ENCODE results near the gene EVI5L. TPM values are rescaled to one million over a fixed set of nuclear protein-coding genes. Genes with fewer than 3 reads are reported as not detected.

Gene EVI5L
- total and polyA plus RNA-seq, 2 of the 13 experiments (the other 11 are each of a cell fraction or from before 2014, with no cell fraction given) = 1.7 to 2.4 TPM

DNA sequence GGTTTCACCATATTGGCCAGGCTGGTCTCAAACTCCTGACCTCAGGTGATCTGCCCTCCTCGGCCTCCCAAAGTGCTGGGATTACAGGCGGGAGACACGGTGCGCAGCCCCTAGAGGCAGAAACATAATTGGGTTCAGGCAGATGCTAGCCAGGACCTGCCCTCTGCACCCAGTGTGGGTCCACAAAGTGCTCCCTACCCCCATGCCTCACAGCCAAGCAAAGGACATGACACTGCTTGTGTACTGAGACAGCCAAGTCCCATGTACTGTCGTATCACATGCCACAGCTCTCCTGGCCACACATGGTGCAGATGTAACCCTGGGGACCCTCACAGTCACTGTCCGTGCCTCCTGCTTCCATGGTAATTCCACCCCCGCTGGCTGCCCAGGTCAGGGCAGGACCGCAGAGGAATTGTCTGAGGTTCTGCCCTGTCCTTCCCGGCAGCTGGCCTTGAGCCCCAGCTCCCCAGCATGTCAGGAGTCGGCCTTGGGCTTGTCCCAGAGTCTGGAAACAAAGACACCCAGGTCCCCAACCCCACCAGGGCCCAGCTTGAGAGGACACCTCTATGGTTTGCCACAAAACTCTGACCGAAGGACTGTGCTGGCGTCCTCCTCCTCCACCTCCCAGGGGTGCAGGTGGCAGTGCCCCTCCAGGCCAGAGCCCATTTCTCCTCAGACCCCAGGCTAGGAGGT, 36.5 kb downstream of the EVI5L start (continued):
- TF ChIP-seq FOXP1 (IDR thresholded peaks at IDR 0.05) = no peak
- TF ChIP-seq FOXP1 (CRISPR knock-in tag; IDR thresholded peaks at IDR 0.05) = no peak
- TF ChIP-seq, protein P1, sequence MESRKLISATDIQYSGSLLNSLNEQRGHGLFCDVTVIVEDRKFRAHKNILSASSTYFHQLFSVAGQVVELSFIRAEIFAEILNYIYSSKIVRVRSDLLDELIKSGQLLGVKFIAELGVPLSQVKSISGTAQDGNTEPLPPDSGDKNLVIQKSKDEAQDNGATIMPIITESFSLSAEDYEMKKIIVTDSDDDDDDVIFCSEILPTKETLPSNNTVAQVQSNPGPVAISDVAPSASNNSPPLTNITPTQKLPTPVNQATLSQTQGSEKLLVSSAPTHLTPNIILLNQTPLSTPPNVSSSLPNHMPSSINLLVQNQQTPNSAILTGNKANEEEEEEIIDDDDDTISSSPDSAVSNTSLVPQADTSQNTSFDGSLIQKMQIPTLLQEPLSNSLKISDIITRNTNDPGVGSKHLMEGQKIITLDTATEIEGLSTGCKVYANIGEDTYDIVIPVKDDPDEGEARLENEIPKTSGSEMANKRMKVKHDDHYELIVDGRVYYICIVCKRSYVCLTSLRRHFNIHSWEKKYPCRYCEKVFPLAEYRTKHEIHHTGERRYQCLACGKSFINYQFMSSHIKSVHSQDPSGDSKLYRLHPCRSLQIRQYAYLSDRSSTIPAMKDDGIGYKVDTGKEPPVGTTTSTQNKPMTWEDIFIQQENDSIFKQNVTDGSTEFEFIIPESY (CRISPR knock-in tag; IDR thresholded peaks at IDR 0.05) = 0 out of 2 replicates have a peak, but pooled peaks have one; percentile 14
- TF ChIP-seq ZNF263 (CRISPR knock-in tag; IDR thresholded peaks at IDR 0.05) = peak; percentile 89
- TF ChIP-seq SPEN (CRISPR knock-in tag; IDR thresholded peaks at IDR 0.05; ENCODE audit: low read depth) = 0 out of 2 replicates have a peak, but pooled peaks have one; percentile 17
- TF ChIP-seq RFX5 (IDR thresholded peaks at IDR 0.05; ENCODE audit: low read depth, low read length) = no peak
- 0 out of 2 replicates have a peak, but pooled peaks have one; percentile 17 for TF ChIP-seq PHF8 (CRISPR knock-in tag; IDR thresholded peaks at IDR 0.05)
- TF ChIP-seq, protein P2, sequence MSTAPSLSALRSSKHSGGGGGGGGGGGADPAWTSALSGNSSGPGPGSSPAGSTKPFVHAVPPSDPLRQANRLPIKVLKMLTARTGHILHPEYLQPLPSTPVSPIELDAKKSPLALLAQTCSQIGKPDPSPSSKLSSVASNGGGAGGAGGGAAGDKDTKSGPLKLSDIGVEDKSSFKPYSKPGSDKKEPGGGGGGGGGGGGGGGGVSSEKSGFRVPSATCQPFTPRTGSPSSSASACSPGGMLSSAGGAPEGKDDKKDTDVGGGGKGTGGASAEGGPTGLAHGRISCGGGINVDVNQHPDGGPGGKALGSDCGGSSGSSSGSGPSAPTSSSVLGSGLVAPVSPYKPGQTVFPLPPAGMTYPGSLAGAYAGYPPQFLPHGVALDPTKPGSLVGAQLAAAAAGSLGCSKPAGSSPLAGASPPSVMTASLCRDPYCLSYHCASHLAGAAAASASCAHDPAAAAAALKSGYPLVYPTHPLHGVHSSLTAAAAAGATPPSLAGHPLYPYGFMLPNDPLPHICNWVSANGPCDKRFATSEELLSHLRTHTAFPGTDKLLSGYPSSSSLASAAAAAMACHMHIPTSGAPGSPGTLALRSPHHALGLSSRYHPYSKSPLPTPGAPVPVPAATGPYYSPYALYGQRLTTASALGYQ (CRISPR knock-in tag; IDR thresholded peaks at IDR 0.05) = no peak
- no peak for TF ChIP-seq ZNF550 (CRISPR knock-in tag; IDR thresholded peaks at IDR 0.05; ENCODE audit: borderline replicate concordance)
- TF ChIP-seq, protein P3, sequence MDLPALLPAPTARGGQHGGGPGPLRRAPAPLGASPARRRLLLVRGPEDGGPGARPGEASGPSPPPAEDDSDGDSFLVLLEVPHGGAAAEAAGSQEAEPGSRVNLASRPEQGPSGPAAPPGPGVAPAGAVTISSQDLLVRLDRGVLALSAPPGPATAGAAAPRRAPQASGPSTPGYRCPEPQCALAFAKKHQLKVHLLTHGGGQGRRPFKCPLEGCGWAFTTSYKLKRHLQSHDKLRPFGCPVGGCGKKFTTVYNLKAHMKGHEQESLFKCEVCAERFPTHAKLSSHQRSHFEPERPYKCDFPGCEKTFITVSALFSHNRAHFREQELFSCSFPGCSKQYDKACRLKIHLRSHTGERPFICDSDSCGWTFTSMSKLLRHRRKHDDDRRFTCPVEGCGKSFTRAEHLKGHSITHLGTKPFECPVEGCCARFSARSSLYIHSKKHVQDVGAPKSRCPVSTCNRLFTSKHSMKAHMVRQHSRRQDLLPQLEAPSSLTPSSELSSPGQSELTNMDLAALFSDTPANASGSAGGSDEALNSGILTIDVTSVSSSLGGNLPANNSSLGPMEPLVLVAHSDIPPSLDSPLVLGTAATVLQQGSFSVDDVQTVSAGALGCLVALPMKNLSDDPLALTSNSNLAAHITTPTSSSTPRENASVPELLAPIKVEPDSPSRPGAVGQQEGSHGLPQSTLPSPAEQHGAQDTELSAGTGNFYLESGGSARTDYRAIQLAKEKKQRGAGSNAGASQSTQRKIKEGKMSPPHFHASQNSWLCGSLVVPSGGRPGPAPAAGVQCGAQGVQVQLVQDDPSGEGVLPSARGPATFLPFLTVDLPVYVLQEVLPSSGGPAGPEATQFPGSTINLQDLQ (CRISPR knock-in tag; IDR thresholded peaks at IDR 0.05) = no peak
- TF ChIP-seq, protein P4, sequence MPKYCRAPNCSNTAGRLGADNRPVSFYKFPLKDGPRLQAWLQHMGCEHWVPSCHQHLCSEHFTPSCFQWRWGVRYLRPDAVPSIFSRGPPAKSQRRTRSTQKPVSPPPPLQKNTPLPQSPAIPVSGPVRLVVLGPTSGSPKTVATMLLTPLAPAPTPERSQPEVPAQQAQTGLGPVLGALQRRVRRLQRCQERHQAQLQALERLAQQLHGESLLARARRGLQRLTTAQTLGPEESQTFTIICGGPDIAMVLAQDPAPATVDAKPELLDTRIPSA (CRISPR knock-in tag; IDR thresholded peaks at IDR 0.05; ENCODE audit: borderline replicate concordance) = no peak
- no peak for TF ChIP-seq ATRX (CRISPR knock-in tag; IDR thresholded peaks at IDR 0.05; ENCODE audit: borderline replicate concordance)
- no peak for TF ChIP-seq ZNF451 (CRISPR knock-in tag; IDR thresholded peaks at IDR 0.05)
- TF ChIP-seq ZNF382 (CRISPR knock-in tag; IDR thresholded peaks at IDR 0.05; ENCODE audit: borderline replicate concordance) = no peak
- no peak for TF ChIP-seq TEAD2 (CRISPR knock-in tag; IDR thresholded peaks at IDR 0.05)
- TF ChIP-seq ZNF326 (CRISPR knock-in tag; IDR thresholded peaks at IDR 0.05; ENCODE audit: borderline replicate concordance) = no peak
- no peak for TF ChIP-seq ZNF547 (CRISPR knock-in tag; IDR thresholded peaks at IDR 0.05)
- no peak for TF ChIP-seq ZFAT (CRISPR knock-in tag; conservative IDR thresholded peaks at IDR 0.05)
- TF ChIP-seq, protein P5, sequence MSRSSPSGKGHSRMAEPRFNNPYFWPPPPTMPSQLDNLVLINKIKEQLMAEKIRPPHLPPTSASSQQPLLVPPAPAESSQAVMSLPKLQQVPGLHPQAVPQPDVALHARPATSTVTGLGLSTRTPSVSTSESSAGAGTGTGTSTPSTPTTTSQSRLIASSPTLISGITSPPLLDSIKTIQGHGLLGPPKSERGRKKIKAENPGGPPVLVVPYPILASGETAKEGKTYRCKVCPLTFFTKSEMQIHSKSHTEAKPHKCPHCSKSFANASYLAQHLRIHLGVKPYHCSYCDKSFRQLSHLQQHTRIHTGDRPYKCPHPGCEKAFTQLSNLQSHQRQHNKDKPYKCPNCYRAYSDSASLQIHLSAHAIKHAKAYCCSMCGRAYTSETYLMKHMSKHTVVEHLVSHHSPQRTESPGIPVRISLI (CRISPR knock-in tag; IDR thresholded peaks at IDR 0.05; ENCODE audit: borderline replicate concordance) = no peak
- no peak for TF ChIP-seq NR2F2 (IDR thresholded peaks at IDR 0.05; ENCODE audit: borderline replicate concordance, low read depth)
- no peak for TF ChIP-seq KMT2A (CRISPR knock-in tag; IDR thresholded peaks at IDR 0.05)
